ENCODE data around the gene KCNAB2.

KCNAB2 gene

GRCh38 chr1:6107409-6108356 is 62.0 kb downstream of the KCNAB2 start:
- no peak for DNase-seq

- no peak for DNase-seq
Observed at GRCh38 chr1:6108476-6108875, 62.8 kb downstream of the KCNAB2 start.

DNA sequence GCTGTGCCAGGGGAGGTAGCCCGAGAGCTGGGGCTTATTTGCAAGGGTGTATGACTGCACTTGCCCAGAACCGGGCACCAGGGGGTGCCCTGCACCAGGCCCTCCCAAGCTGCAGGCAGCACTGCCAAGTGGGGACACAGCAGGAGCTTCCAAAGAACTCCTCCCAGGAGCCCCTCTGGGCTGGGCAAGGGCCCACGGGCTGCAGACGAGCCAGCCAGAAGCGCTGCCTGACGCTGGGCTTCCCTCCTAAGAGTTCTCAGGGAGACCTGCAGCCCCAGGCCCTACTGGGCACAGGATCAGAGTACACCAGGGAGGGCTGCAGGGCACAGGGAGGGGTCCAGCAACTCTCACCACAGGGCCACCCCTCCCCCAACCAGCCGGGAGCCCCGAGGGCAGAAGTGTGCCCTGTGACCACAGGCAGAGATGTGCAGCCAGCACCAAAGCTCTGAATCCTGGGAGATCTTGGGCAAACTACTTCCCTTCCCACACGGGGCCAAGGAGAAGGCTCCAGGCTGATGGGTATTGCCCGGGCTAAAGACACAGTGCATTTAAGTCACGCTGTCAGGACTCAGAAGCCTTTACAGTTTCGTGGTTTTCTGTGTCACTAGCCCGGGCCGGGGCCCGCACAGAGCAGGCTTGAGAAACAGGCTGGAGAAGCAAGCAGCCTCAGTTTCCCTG is 63.4 kb downstream of the KCNAB2 start:
- DNase-seq, result no peak

DNA sequence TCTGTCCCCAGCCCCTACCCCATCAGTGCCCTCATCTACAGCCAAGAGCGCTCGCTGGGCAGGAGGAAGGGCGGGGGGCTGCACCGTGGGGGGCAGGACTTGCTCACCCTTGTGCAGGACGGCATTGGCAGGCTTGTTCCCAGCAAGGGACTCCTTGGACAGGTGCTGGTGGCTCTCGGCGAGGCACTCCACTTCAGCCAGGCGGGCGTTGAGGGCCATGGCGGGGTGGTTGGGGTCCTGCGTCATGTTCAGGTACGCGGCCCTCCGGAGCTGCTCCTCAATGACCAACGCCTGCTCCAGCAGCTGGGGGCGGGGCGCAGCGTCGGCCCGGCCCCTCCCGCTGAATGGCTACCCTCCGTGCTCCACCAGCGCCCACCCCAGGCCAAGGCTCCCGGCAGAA is 64.0 kb downstream of the KCNAB2 start:
- no peak for DNase-seq

DNA sequence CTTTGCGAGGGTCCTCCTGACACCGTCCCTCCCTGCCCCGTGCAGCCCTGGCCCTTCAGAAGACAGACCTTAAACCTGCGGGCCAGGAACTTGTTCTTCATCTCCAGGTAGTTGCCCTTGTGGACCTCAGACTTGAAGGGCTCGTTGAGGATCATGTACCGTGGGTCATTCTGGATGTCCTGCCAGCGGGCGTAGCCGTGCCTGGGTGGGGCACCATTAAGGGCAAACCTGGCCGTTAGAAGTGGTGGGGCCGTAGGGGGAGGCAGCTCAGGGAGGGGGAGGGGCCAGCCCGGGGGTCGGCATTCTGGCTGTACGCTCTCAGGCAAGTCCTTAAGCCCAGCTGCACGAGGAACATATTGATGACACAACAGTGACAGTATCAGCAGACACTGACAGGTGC is 64.6 kb downstream of the KCNAB2 start:
- no peak for DNase-seq

GRCh38 chr1:6111571-6111970 is 65.9 kb downstream of the KCNAB2 start:
- no peak for DNase-seq

DNA sequence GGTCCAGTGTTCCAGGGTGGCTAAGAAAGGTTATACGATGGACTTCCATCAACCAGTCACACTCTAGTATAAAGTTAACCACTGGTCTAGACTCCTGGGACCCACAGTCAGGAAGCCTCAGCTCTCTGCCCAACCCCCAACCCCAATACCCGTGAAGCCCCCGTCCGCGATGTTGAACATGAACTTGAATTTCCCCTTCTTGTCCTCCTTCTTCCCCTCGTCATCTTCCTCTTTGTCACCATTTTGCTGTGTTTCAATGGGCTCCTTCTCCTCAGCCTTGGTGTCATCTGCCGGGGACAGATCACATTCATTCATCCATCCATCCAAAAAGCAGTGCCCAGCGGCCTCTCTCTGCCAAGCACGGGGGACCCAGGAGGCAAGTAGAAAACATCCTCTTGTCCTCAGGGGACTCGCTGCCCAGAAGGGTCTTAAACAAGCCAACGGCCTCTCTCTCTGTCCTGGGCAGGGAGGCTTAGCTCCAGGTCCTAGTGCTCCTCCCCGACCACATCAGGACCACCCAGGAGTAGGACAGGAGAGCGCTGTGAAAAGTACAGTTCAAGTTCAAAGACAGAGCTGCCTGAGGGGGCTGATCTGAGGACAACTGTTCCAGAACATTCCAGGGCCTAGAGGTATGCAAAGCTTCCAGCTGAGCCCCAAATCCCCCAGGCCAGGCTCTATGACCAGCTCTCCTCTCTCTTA is 66.5 kb downstream of the KCNAB2 start:
- no peak for DNase-seq

- DNase-seq, result no peak
Observed at GRCh38 chr1:6112690-6113005, 67.0 kb downstream of the KCNAB2 start.

DNA sequence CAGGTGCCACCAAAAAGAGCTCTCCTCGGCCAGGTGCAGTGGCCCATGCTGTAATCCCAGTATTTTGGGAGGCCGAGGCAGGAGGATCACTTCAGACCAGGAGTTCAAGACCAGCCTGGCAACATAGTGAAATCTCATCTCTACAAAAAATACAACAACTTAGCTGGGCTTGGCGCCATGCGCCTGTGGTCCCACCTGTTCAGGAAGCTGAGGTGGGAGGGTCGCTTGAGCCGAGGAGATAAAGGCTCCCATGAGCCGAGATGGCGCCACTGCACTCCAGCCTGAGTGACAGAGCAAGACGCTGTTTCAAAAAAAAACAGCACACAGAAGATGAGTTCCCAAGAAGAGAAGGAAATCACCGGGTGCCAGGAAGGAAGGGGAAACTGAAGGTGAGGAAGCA is 67.4 kb downstream of the KCNAB2 start:
- no peak for DNase-seq

DNA sequence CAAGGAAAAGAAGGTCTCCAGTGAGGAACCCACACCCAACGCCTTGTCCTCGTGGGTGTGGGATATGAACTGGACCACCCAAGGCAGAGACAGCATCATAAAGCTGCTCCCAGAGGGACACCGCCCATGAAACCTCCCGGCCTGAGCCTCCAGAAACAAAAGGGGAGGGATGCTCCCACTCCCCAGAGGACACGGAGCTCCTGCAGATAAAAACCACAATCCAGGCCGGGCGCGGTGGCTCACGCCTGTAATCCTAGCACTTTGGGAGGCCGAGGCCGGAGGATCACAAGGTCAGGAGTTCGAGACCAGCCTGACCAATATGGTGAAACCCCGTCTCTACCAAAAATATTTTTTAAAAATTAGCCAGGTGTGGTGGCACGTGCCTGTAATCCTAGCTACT is 68.1 kb downstream of the KCNAB2 start:
- DNase-seq, result no peak

GRCh38 chr1:6116137-6116536 is 70.4 kb downstream of the KCNAB2 start:
- no peak for DNase-seq

DNA sequence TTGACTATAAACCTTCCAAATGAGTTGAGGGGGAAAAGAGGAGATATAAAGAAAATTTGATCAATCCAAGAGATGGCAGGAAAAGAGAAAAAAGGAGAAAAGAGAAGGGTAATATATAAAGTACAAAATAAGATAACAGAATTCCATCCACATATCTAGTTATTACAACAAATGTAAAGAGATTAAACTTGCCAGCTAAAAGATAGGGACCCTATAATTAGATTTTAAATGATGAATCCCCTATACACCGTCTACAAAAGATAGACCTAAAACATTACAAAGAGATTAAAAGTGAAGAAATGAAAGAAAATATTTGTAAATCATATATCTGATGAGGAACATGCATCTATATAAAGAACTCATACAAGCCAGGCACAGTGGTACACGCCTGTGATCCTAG is 71.4 kb downstream of the KCNAB2 start:
- DNase-seq, result no peak

- DNase-seq, result no peak
Observed at GRCh38 chr1:6117624-6118023, 71.9 kb downstream of the KCNAB2 start.

GRCh38 chr1:6118415-6118814 is 72.7 kb downstream of the KCNAB2 start:
- DNase-seq, result no peak

- no peak for DNase-seq
Observed at GRCh38 chr1:6121021-6121421, 75.3 kb downstream of the KCNAB2 start.

DNA sequence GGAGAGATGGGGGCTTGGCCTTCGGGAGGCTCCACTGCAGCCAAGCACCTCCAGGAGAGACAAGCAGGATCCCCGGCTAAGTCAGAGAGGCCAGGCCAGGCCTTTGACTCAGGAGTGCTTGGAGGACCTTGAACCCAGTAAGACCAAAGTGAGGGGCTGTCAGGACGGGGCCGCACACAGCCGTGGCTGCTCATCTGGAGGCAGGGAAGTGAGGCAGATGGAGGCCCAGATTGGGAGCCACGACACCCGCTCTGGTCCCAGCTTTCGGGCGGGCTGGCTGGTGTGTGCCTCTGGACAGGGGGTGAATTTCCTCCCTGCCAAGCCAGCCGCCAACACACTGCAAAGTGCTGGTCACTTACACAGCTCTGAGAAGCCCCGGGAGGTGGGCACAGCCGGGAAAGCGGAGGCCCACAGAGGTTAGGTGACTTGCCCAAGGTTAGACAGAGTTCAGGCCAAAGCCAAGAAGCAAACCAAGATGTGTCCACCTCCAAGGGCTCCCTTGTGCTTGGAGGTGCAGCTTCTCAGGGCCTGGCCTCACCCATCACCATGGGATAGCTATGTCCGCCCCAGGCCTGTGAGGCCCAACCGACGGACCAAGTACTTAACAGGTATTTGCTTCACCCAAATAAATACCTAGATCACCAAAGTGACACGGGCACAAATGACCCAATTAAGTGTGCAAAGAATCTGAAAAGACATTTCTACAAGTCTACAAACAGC is 76.1 kb downstream of the KCNAB2 start:
- DNase-seq, result no peak

DNA sequence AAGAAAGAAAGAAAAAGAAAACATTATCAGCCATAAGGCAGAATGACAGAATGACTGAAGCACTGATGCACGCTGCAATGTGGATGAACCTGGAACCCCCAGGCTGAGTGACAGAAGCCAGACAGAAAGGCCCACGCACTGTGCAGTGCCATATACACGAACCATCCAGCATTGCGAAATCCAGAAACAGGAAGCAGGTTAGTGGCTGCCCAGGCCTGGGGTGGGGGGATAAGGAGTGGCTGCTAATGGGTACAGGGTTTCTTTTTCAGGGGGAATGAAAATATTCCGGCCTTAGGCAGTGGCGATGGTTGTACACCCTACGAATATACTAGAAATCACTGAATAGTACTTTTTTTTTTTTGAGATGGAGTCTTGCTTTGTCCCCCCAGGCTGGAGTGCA is 77.4 kb downstream of the KCNAB2 start:
- no peak for DNase-seq

GRCh38 chr1:6123816-6124215 is 78.1 kb downstream of the KCNAB2 start:
- no peak for DNase-seq

DNA sequence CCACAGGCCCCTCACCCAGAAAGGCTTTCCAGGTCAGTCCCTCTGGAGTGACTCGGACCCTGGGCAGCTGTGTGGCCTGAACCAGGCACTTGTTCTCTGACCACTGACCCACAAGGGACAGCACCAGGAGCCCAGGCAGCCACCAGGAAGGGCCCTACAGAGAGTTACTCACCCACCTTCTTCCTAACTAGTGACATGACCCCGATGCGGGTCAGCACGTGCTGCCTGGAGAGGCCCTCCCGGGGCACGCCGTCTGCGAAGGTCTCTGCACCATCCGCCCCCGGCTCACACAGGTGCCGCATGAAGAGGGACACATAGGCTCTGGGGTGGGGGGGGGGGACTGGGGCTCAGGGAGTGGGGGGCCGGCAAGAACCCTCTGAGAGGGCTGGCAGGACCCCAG is 78.7 kb downstream of the KCNAB2 start:
- no peak for DNase-seq

- DNase-seq, result no peak
Observed at GRCh38 chr1:6124746-6125365, 79.2 kb downstream of the KCNAB2 start.

GRCh38 chr1:6125366-6125765 is 79.7 kb downstream of the KCNAB2 start:
- DNase-seq, result no peak
